HFF-Myc (cell line): ENCODE measurements around the gene SPSB4.

Experiments used
- DNase-seq: peaks from one replicate; pipeline ENCODE4 v3.0.0-alpha.2; 2011; ENCODE audit warnings: low read depth; ENCODE audit errors: extremely low read depth
- H3K4me3 ChIP-seq: replicated peaks from 2 replicates; pipeline ENCODE4 v1.5.1; 2011; ENCODE audit warnings: low read depth, mild to moderate bottlenecking, control low read depth, low read length
- TF ChIP-seq, protein P1 (sequence below): IDR thresholded peaks from 2 replicates; pipeline ENCODE4 v1.5.1; 2012; ENCODE audit warnings: mild to moderate bottlenecking, low read depth, low read length, control low read depth; ENCODE audit errors: missing control alignments

SPSB4 gene

DNA sequence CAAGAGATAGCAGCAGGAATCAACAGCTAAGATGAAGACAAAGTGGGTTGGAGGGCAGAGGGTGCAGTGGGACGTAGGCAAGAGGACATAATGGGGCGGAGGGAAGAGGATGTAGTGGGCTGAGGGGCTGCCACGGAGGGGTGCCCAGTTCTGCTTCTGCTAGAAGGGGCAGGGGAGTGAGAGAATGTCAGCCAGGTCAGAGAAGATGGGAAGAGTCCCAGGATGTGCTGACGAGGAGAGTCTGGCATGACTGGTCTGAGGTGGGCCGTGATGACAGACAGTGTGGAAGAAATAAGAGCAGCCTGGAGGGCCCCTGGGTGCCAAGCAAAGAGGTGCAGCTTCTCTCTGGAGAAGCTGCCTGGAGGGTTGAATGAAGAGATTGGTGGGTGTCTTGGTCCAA, 4.0 kb downstream of the SPSB4 start:
- no peak overlapping the region for H3K4me3 ChIP-seq
- no peak for DNase-seq
- TF ChIP-seq, protein P1, sequence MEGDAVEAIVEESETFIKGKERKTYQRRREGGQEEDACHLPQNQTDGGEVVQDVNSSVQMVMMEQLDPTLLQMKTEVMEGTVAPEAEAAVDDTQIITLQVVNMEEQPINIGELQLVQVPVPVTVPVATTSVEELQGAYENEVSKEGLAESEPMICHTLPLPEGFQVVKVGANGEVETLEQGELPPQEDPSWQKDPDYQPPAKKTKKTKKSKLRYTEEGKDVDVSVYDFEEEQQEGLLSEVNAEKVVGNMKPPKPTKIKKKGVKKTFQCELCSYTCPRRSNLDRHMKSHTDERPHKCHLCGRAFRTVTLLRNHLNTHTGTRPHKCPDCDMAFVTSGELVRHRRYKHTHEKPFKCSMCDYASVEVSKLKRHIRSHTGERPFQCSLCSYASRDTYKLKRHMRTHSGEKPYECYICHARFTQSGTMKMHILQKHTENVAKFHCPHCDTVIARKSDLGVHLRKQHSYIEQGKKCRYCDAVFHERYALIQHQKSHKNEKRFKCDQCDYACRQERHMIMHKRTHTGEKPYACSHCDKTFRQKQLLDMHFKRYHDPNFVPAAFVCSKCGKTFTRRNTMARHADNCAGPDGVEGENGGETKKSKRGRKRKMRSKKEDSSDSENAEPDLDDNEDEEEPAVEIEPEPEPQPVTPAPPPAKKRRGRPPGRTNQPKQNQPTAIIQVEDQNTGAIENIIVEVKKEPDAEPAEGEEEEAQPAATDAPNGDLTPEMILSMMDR = no peak

DNA sequence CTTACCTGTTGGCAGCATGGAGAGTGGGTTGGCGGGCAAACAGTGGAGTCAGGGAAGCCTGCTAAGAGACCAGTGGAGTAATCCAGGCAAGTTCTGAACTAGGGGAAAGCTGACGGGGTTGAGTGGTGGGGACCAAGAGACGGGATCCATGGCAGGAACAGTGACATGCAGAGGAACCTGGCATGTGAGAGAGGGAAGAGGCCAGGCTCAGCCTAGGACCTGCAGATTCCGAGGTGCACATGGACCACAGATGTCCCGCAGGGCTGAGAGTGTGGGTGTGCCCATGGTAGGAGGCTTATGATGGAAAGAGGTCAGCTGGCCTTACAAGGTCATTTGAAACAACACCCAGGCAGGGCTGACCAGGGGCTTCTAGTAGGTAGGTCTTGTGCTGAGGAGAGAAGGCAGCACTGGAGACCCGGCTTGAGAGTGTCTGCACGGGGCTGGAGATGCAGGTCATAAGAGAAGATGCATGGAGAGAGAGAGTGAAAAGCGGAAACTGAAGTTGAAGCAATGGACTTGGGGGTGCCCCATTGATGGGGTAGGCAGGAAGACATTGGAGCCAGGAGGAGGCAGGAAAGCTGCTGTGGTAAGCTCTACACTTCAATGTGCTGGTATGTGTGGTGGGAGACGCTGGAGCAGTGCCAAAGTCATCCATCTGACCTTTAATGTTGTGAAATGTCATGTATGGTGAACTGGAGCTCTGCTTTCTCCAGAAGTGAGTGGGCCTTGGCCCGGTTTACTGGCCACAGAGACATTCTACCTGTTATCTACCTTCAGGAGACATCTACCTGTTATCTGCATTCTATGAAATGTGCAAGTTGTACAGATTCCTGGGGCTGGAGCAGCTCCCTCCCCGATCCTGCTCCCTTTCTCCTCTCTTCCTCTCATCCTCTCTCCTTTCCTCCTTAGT, 4.6 kb downstream of the SPSB4 start:
- DNase-seq = no peak
- TF ChIP-seq, protein P1 = no peak

DNA sequence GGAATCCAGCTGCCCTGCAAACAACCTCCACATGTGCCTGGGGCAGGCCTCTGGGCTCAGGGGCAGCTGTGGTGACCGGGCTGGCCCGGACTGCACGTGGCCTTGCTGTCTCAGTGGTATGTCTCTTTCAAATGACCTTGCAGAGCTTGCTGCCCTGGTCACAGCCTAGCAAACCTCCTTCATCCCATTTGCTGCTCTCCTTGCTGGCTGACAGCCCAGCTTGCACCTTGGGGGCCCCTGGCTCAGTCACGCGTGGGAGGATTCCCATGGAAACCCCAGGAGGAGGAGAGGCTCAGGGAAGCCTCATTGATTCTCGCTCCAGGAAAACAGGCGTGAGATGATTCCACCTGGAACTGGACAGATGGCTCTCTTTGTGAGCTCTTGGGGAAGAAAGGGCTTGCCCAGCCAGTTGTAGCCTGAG, 5.6 kb downstream of the SPSB4 start:
- DNase-seq = no peak
- H3K4me3 ChIP-seq = no peak overlapping the region
- TF ChIP-seq, protein P1 = no peak

More for the DNA sequence above, 4.6 kb downstream of the SPSB4 start:
- H3K4me3 ChIP-seq = no peak overlapping the region

DNA sequence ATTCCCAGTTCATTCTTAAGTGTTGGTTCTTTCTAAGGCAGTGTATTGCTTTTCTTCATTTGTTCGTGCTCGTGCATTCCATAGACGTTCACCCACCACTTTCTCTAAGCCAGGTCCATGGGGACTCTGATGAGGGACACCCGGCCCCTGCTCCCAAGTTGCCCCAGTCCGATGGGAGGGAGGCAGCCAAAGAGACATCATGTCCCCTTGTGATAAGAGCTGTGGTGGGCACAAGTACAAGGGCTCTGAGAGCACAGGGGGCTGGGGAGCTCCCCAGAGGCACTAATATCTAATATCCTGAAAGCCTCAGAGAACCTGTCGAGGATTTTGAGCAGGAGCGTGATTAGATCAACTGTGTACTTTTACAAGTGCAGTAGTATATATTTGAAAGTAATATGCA, 6.3 kb downstream of the SPSB4 start:
- H3K4me3 ChIP-seq = no peak overlapping the region
- no peak for DNase-seq
- TF ChIP-seq, protein P1 = no peak

DNA sequence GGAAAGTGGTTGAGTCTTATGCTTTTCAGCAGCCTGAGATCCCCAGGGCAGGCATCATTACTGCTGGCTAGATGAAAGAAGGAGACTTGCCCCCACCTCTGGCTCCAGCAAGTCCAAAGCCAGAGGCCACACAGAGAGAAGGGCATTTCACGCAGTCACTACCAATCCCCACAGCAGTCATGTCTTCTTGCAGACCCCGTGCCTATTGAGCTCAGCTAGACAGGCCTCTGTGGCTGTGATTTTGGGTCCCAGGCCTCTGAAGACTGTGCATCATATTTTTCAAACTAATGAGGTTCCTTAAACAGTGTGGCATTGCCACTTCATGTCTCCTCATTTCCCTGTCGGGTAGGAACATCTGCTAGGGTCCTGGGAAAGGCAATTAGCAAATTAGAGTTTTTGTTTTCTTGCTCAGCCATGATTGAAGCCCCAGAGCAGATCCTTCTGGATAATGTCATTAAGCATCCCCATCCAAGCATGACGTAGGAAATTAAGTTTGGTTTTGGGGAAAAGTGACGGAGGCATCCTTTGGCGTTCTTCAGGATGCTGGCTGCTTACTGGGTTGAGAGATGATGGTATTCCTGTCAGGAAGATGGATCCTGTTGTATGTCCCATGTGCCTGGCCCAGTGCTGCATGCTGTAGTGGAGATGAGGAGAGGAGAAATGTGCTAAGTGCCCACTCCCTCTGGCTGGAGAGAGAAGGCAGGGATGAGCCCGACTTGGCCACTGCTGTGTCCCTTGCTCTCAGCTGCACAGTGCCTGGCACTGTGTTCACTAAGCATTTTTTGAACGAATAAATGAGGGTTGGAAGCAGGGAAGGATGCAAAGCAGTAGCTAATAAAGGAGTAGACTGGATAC, 7.0 kb downstream of the SPSB4 start:
- no peak overlapping the region for H3K4me3 ChIP-seq
- DNase-seq = no peak
- TF ChIP-seq, protein P1 = no peak

DNA sequence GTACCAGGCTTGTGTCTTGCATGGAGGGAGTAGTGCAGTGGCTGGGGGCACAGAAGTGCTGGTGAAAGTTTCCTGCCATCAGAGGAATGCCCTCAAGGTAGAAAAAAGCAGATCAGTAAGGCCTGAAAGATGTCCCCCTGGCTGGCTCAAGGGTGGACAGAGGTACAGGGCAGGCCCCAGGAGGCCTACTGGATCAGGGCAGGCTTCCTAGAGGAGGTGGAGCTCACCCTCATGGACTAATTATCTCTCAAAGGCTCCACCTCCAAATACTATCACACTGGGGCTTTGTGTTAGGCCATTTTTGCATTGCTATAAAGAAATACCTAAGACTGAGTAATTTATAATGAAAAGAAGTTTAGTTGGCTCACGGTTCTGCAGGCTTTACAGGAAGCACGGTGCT, 7.8 kb downstream of the SPSB4 start:
- DNase-seq = no peak
- TF ChIP-seq, protein P1 = no peak
- H3K4me3 ChIP-seq = no peak overlapping the region
